SK-N-SH (cell line): ENCODE data around the gene WDR17. TPM values are rescaled to one million over a fixed set of nuclear protein-coding genes. Genes with fewer than 3 reads are reported as not detected.

Source experiments
- CTCF ChIA-PET: fragments of 300-600, 350-600 bp; formaldehyde crosslinking; extraction: SDS; loops from one replicate; lab custom pipeline; 2021; lab: Yijun Ruan, JAX
- POLR2A ChIA-PET: fragments of 350-600 bp; sonication (Branson Sonifier 250); formaldehyde crosslinking; extraction: SDS; loops from one replicate; lab custom pipeline; 2020; ENCODE audit warnings: antibody characterized with exemption, inconsistent platforms; lab: Yijun Ruan, JAX
- DNase-seq: peaks from one replicate; pipeline ENCODE4 v3.0.0; 2012
- H2AFZ ChIP-seq: fragments of 200-600 bp; sonication (generic); 2 replicates; pipeline ENCODE4 v1.8.1; 2016; ENCODE audit warnings: antibody characterized with exemption, mild to moderate bottlenecking, low read depth
- H3F3A ChIP-seq: fragments of 200-600 bp; sonication (generic); replicated peaks from 2 replicates; pipeline ENCODE3; 2016; ENCODE audit warnings: antibody characterized with exemption, mild to moderate bottlenecking; ENCODE audit not compliant: insufficient read depth
- H3K27ac ChIP-seq, 2 experiments: fragments of 200-500 bp in 1 of 2; fragments of 200-600 bp in 1 of 2; sonication (Bioruptor generic) in 1 of 2; sonication (generic), shearing (Covaris generic) in 1 of 2; 2 replicates each; pipeline versions ENCODE4 v1.5.1 to v1.6.1; 2014 to 2016; ENCODE audit warnings: low read depth in 2 of 2, inconsistent platforms in 1 of 2, low read length in 1 of 2, mild to moderate bottlenecking in 1 of 2, mixed read lengths in 1 of 2
- H3K27me3 ChIP-seq: fragments of 200-600 bp; sonication (generic), shearing (Covaris generic); 2 replicates; pipeline ENCODE4 v1.6.1; 2016; ENCODE audit warnings: mixed run types; ENCODE audit not compliant: insufficient read depth
- H3K36me3 ChIP-seq, 2 experiments: fragments of 200-500 bp in 1 of 2; fragments of 200-600 bp in 1 of 2; sonication (Bioruptor generic) in 1 of 2; sonication (generic) in 1 of 2; replicated peaks in 1 of 2; 2 replicates each; pipeline versions ENCODE3 to v1.5.1; 2014 to 2016; ENCODE audit warnings: low read length in 1 of 2, mild to moderate bottlenecking in 1 of 2; ENCODE audit not compliant: insufficient read depth in 2 of 2, control insufficient read depth in 1 of 2
- H3K4me1 ChIP-seq, 2 experiments: fragments of 200-500 bp in 1 of 2; fragments of 200-600 bp in 1 of 2; sonication (Bioruptor generic) in 1 of 2; sonication (generic), shearing (Covaris generic) in 1 of 2; 2 replicates each; pipeline versions ENCODE4 v1.5.1 to v1.6.1; 2014 to 2016; ENCODE audit warnings: low read depth in 1 of 2, low read length in 1 of 2, mixed run types in 1 of 2; ENCODE audit not compliant: insufficient read depth in 2 of 2, control insufficient read depth in 1 of 2
- H3K4me2 ChIP-seq: fragments of 200-600 bp; sonication (generic), shearing (Covaris generic); 2 replicates; pipeline ENCODE4 v1.6.1; 2017; ENCODE audit warnings: mixed run types
- H3K4me3 ChIP-seq, 2 experiments: fragments of 200-500 bp in 1 of 2; fragments of 200-600 bp in 1 of 2; sonication (Bioruptor generic) in 1 of 2; sonication (generic), shearing (Covaris generic) in 1 of 2; 2 replicates each; pipeline versions ENCODE4 v1.5.1 to v1.8.1; 2014 to 2016; ENCODE audit warnings: low read depth in 2 of 2, inconsistent platforms in 1 of 2, low read length in 1 of 2, mild to moderate bottlenecking in 1 of 2, mixed read lengths in 1 of 2, moderate library complexity in 1 of 2
- H3K79me2 ChIP-seq: fragments of 200-600 bp; sonication (generic); 2 replicates; pipeline ENCODE4 v1.8.1; 2017; ENCODE audit warnings: mild to moderate bottlenecking; ENCODE audit not compliant: insufficient read depth
- H3K9ac ChIP-seq: fragments of 200-600 bp; sonication (generic); 2 replicates; pipeline ENCODE4 v1.6.1; 2017; ENCODE audit warnings: mixed run types
- H3K9me2 ChIP-seq: fragments of 200-600 bp; sonication (generic); 2 replicates; pipeline ENCODE4 v1.6.1; 2017; ENCODE audit warnings: mixed run types
- H3K9me3 ChIP-seq: fragments of 200-600 bp; sonication (generic); 2 replicates; pipeline ENCODE4 v1.6.1; 2017; ENCODE audit warnings: mixed run types, mild to moderate bottlenecking, moderate library complexity
- H4K20me1 ChIP-seq: fragments of 200-600 bp; sonication (generic); 2 replicates; pipeline ENCODE4 v1.6.1; 2017; ENCODE audit warnings: mild to moderate bottlenecking, mixed run types; ENCODE audit not compliant: insufficient read depth
- ELF1 ChIP-seq: IDR thresholded peaks from 2 replicates; pipeline ENCODE4 v1.4.0; 2012
- EZH2phosphoT487 ChIP-seq: fragments of 200-600 bp; sonication (generic); IDR thresholded peaks from 2 replicates; pipeline ENCODE4 v1.6.1; 2017; ENCODE audit warnings: low read depth, mixed run types, mild to moderate bottlenecking, antibody characterized with exemption, moderate library complexity, borderline replicate concordance
- FOXM1 ChIP-seq: IDR thresholded peaks from 2 replicates; pipeline ENCODE4 v1.4.0; 2012; ENCODE audit warnings: low read depth, mild to moderate bottlenecking
- GABPA ChIP-seq: IDR thresholded peaks from 2 replicates; pipeline ENCODE4 v1.4.0; 2012; ENCODE audit warnings: low read depth, mild to moderate bottlenecking
- GATA2 ChIP-seq: sonication (generic); formaldehyde crosslinking; IDR thresholded peaks from 2 replicates; pipeline ENCODE4 v1.5.0; 2020; ENCODE audit warnings: mild to moderate bottlenecking, missing genetic modification reagents
- IRF3 ChIP-seq: fragments of 150-350 bp; IDR thresholded peaks from 2 replicates; pipeline ENCODE4 v1.6.1; 2016; ENCODE audit warnings: mild to moderate bottlenecking, low read depth, low read length
- JUND ChIP-seq: IDR thresholded peaks from 2 replicates; pipeline ENCODE4 v1.4.0; 2012
- MAX ChIP-seq: IDR thresholded peaks from 2 replicates; pipeline ENCODE4 v1.4.0; 2012; ENCODE audit warnings: low read depth
- MEF2A ChIP-seq: IDR thresholded peaks from 2 replicates; pipeline ENCODE4 v1.4.0; 2012; ENCODE audit warnings: low read depth, borderline replicate concordance
- POLR2AphosphoS5 ChIP-seq: IDR thresholded peaks from 2 replicates; pipeline ENCODE4 v1.6.1; 2012; ENCODE audit warnings: low read depth, low read length
- RCOR1 ChIP-seq: fragments of 150-350 bp; IDR thresholded peaks from 2 replicates; pipeline ENCODE4 v1.6.1; 2017; ENCODE audit warnings: antibody characterized with exemption, low read length
- REST ChIP-seq: IDR thresholded peaks from 2 replicates; pipeline ENCODE4 v1.6.1; 2012; ENCODE audit warnings: mild to moderate bottlenecking, low read depth, low read length, moderate library complexity
- RFX5 ChIP-seq: IDR thresholded peaks from 2 replicates; pipeline ENCODE4 v1.6.1; 2012; ENCODE audit warnings: mild to moderate bottlenecking, improper control_type of control experiment, low read length
- RXRA ChIP-seq: IDR thresholded peaks from 2 replicates; pipeline ENCODE4 v1.4.0; 2012; ENCODE audit warnings: low read depth, mild to moderate bottlenecking, borderline replicate concordance
- SMC3 ChIP-seq: IDR thresholded peaks from 2 replicates; pipeline ENCODE4 v1.6.1; 2012; ENCODE audit warnings: low read depth, low read length, improper control_type of control experiment
- TAF1 ChIP-seq: IDR thresholded peaks from 2 replicates; pipeline ENCODE4 v1.6.1; 2012; ENCODE audit warnings: low read depth, mild to moderate bottlenecking, low read length, moderate library complexity, borderline replicate concordance
- TCF12 ChIP-seq: IDR thresholded peaks from 2 replicates; pipeline ENCODE4 v1.4.0; 2012
- TEAD4 ChIP-seq: IDR thresholded peaks from 2 replicates; pipeline ENCODE4 v1.4.0; 2012; ENCODE audit warnings: mild to moderate bottlenecking, borderline replicate concordance; ENCODE audit not compliant: insufficient read depth
- USF1 ChIP-seq: IDR thresholded peaks from 2 replicates; pipeline ENCODE4 v1.4.0; 2012; ENCODE audit warnings: low read depth, borderline replicate concordance
- USF2 ChIP-seq: fragments of 150-350 bp; IDR thresholded peaks from 2 replicates; pipeline ENCODE4 v1.6.1; 2017; ENCODE audit warnings: antibody characterized with exemption, low read length, low read depth, borderline replicate concordance
- WGBS: methylation state at CpG from one replicate; pipeline ENCODE4 v1.1.6; 2017; ENCODE audit warnings: low lambda C conversion rate; 5-methylcytosine and 5-hydroxymethylcytosine counted together
- polyA plus RNA-seq, 3 experiments: library from polyadenylated mRNA; depleted of rRNA; stranded (reverse); fragments of >200 nt; gene quantifications; 2 replicates each; pipeline ENCODE4 v1.2.3, GENCODE V29; 2012

Gene WDR17
- polyA plus RNA-seq, 1 of the 3 experiments (the other 2 are of a cell fraction) = 0.72 TPM

- Histone ChIP-seq H4K20me1 (no peaks in the 10 kb centered on the region), H3K27me3 (no peaks in the 10 kb centered on the region), H3K9me3 (no peaks in the 10 kb centered on the region), H3K9ac (no peak overlapping the region), H3K79me2 (no peaks in the 10 kb centered on the region), H3K4me1 (no peaks in the 10 kb centered on the region; a peak in 2 of 4 replicates), H3K36me3 (no peaks in the 10 kb centered on the region), H3F3A (no peaks in the 10 kb centered on the region), H3K4me2 (no peak overlapping the region), H3K9me2 (no peaks in the 10 kb centered on the region; the same call in 1 of the 2 replicates), H2AFZ (no peak overlapping the region), H3K4me3 (no peak overlapping the region), H3K27ac (no peak overlapping the region)
- no peak for DNase-seq
- ChIA-PET CTCF (interaction anchor here (2.1 kb wide), 1 partner anchor 9 kb away, joined by 8 read pairs; no protein-coding TSS in a partner anchor), POLR2A (no interaction called here)
- no peak for TF ChIP-seq MEF2A
- TF ChIP-seq RFX5 = no peak
- TF ChIP-seq RXRA = no peak
- TF ChIP-seq TAF1 = no peak
- no peak for TF ChIP-seq JUND
- TF ChIP-seq EZH2phosphoT487 = no peak
- TF ChIP-seq TEAD4 = no peak
- no peak for TF ChIP-seq REST
- TF ChIP-seq ELF1 = no peak
- TF ChIP-seq FOXM1 = no peak
- TF ChIP-seq RCOR1 = no peak
- no peak for TF ChIP-seq IRF3
- no peak for TF ChIP-seq SMC3
- TF ChIP-seq GABPA = no peak
- no peak for TF ChIP-seq TCF12
- TF ChIP-seq USF1 = no peak
- TF ChIP-seq POLR2AphosphoS5 = no peak
- no peak for TF ChIP-seq MAX
- no peak for TF ChIP-seq GATA2 (CRISPR knock-in tag)
- no peak for TF ChIP-seq USF2
- WGBS = 93% methylated on average over 20 of the region's 20 CpGs
These were observed 1.9 kb upstream of the WDR17 start for GRCh38 chr4:176063718-176064117.
